DMS153 (cell line): ENCODE results near the gene HYLS1.

Source experiments
- DNase-seq: peaks from one replicate; lab custom pipeline; 2025; lab: John Stamatoyannopoulos, UW

The HYLS1 gene

GRCh38 chr11:125934473-125934872 is 47.0 kb downstream of the HYLS1 start:
- no peak for DNase-seq

DNA sequence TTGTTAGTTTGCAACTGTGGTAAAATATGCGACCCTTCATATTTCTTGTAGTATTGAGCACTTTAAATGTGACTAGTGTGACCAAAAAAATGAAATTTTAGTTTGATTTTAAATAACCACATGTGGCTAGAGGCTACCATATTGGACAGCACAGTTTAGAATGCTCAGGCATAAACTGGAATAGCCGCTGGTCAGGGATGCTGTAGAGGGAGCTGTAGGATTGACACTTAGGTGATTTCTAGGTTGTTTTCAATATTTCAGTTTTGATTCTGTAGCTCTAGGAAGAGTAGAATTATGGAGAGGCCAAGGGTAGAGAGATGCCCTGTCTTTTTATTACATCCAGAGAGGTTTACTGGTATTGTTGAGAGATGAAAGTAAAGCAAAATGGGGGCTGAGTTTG is 47.6 kb downstream of the HYLS1 start:
- DNase-seq, result no peak

GRCh38 chr11:125935618-125936199 is 48.2 kb downstream of the HYLS1 start:
- DNase-seq, result no peak

DNA sequence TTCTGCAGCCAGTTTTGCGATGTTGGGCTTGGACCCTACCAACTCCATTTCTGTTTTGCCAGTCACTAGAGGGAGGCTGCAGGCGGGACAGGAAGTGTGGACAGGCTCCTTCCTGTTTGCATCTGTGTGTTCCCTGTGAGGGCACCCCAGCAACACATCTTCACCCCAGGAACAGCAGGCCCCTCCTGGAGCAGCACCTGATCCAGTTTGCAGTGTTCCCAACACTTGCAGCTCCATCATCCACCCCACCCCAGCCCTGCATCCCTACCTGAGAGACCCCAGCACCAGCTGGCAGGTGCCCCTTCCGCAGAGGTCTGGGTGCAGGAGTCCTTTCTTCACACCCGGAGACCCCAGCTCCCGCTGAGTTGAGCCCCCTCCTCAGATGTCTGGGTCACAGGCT is 51.0 kb downstream of the HYLS1 start:
- no peak for DNase-seq

DNA sequence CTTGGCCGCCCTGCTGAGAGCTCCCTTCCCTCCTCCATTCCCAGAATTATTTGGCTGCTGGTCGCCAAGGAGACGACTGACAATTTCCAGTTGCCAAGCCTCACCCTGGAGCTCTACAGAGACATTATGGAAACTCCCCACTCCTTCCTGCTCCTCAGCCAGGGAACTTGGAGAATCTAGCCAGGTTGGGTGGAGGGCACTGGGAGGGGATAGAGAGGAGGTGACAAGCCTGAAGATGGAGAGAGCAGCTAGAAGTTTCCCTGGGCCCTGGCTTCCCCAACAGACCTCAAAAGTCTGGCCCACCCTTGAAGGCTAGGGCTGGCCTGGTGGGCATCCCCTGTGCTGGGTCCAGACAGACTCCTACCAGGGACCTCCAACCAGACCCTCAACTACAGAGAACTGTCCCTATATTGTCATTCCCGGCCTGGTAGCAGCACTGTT is 51.6 kb downstream of the HYLS1 start:
- no peak for DNase-seq

DNA sequence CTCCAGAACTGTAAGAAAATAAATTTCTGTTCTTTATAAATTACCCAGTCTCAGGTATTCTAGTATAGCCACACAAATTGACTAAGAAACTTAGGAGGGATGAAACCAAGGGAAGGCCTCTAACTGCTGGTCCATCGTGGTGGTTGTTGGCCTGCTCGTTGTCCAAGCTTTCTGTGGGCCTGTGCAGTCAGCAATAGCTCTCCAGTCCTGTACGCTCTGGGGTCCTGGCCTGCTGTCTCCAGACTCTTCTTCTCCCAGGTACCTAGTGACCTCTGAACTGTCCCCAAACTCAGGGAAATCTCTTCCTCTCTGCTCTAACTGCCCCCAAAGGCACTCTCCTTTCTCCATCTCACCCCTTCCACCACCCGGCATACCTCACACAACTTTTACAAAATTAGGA is 52.7 kb downstream of the HYLS1 start:
- no peak for DNase-seq

- DNase-seq, result no peak
These were observed 53.8 kb downstream of the HYLS1 start for GRCh38 chr11:125941267-125941618.

DNA sequence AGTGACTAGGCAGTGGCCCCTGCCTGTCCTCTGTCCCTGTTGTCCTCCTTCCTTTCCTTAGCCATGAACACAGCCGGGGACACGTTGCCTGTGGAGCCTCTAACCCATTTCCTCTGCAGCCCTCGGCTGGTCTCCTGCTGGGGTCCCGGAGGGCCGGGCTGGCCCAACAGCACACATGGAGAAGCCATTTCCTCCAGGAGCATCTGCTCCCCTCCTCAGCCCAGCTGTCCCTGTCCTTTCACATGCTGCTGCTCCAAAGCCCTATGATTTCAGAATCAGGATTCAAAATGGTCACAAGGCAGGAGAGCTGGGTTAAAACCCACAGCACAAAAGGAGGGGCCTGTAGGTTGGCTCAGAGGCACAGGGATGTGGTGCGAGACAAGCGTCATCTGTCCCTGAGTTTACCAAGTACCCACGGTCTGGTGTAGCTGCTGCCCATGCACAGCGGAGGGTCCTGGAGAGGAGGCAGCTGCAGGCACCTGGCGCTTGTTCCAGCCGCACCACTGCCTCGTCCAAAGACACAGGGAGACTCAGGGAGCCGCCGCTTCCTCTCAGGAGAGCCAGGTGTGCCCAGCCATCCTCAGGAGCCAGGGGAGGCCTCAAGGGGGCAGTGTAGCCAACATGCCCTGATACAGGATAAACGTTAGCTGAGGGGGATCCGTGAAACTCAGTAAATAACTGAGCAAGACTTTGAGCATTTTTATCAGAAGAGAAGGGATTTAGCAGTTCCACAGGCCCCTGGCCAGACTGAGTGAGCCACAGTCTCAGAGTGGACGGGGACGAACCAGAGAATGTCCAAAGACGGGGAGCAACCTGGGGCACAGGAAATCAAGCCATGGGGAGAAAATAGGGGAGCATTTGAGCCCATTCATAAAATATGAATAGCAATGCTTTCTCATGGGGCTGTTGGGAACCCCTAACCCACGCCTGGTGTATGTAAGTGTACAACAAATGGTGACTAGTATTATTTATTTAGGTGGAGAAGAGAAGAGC is 54.4 kb downstream of the HYLS1 start:
- DNase-seq, result peak; percentile 83

DNA sequence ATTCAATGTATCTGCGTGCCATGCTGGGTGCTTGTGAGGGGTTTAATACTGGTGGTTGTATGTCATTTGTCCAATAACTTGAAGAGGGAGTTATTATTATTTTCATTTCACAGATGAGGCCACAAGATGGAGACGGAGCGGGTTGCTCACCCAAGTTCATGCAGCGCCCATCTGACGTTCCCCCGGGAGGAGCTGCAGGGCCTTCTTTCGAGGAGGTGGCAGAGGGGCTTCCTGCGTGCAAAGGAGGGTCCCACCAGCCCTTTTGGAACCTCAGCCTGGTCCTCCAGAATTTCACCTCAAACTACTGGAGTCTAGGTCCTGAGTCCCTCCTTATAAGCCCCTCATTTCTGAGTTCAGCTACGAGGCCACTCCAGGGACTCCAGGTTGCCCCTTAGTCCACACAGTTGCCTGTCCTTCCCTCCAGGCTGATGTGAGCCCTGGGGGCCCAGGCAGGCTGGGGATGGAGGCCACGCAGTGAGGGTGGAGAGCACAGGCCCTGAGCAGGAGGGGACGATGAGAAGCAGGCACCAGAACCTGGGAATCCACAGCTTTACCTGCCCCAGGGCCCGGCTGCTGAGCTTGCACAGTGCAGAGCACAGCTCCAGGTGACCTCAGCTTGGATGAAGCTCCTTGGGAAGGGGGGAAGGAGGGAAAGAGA is 55.4 kb downstream of the HYLS1 start:
- no peak for DNase-seq

GRCh38 chr11:125943661-125944349 is 56.3 kb downstream of the HYLS1 start:
- no peak for DNase-seq

DNA sequence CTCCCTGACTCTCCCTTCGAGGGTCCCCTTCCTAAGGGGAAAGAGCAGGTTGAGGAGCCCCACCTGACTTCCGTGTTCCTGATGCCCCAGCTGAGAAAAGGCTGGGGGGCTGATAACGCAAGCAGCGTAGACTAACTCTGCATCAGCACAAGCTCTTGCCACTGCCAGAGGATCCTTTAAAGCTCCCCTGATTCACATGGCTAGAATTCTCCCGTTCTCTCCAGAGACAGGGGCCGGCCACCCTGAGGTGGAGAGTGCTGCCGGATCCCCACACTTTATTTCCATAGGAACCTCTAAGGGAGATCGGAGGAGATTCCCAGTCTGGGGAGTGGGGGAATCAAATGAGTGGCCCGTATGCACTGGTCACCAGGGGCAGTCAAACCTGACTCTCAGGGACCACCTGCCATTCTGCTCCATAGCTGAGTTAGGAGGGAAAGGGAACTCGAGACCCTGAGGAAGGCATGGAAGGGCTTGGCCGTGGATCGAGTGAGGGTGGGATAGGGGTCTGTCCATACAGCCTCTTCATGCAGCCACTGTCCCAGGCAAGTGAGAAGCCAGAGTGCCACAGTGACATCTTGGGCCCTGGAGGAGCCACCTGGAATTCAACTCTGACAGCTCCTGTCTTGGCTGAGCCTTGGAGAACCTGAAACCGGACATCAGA is 57.0 kb downstream of the HYLS1 start:
- no peak for DNase-seq

- no peak for DNase-seq
These were observed 57.7 kb downstream of the HYLS1 start for GRCh38 chr11:125945011-125945796.

DNA sequence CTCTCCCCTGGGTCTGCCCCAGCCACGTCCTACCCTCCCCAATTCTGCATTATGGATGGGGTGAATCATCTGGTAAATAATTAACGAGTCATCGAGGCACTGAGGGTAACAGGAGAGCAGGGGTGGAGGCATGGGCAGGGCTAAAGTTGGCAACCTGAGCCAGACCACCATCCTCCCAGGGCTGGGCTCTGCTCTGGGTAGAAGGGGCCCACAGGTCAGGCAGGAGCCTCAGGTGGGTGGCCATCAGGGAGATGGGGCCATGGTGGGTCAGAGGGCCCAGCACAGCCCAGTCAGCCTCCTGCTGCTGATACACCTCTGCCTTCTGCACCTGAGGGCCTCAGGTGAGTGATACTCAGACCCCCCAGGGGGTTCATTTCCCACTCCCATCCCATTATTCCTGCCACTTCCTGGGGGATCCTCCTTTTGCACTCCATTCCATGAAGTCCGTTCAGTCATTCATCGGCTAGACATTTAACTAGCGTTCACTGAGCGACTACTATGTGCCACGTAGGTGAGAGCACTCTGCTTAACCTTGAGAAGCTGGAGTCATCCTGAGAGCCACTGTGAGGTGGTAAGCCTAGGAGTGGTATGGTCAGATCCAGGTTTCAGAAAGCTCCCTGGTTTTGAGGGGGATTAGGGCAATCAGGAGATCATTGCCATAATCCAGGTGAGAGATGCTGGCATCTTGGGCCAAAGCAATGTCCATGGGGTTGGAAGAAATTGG is 58.5 kb downstream of the HYLS1 start, which contains the start of gene VSIG10L2:
Gene VSIG10L2 (plus strand): TSS at position 248 of the 724 bp plus-strand sequence. CDS start 12 bp downstream, at position 260.
- DNase-seq, result no peak

DNA sequence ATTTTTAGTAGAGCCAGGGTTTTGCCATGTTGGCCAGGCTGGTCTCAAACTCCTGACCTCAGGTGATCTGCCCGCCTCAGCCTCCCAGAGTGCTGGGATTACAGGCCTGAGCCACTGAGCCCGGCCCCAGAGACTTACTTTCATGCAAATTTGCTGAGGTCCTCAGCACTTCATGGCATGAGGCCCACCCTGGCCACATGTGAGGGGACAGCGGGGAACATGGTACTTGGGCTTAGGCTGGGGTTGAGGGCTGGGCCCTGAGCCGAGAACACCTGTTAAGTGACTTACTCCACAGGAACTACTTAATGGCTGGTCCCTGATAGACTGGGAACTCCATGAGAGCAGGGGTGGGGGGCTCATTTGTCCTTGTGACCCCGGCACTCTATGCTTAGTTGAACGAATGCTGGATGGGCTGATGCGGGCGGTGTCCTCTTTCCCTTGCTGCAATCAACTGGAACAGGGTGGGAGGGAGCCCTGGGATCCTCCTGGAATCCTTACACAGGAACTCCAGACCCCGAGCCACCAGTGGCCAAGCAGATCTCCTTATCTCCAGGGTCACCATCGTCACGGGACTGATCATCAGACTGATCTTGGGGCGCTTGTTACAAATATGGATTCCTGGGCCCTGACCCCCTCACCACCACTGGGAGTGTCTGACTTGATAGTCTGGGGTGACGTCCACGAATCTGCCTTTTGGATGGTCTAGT is 59.4 kb downstream of the HYLS1 start:
- DNase-seq, result no peak

DNA sequence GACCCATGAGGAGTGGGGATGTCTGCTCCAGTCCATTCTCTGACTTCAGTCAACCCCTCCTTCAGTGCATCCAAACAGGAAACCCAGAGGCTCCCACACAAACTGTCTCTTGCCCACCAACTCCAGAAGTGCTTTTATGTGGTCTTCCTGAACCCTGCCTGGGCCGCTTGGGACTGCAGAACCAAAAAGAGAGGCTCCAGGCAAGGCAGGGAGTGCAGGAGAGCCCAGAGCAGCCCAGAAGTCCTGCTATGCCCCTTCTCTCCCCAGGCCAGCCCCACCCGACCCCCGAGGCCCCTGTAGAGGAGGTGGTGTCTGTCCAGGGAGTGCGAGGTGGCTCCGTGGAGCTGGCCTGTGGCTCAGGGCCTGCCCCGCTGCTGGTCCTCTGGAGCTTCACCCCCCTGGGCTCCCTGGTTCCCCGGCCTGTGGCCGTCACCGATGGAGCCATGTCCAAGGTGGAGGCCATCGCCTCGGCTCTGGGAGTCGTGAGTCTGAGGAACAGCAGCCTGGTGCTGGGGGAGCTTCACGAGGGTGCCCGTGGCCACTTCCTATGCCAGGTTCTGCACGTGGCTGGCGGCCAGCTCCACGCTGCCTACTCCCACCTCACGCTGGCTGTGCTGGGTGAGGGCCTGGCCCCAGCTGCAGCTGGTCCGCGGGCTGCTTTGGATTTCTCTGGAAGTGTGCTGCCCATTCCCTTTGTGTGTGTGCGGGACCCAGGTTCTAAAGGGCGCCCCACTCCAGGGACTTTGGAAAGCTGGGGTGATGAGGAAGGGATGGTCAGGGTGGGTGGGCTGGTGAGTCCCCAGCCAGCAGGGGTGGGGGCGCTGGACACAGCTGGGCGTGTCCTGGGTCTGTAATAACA is 60.2 kb downstream of the HYLS1 start:
- no peak for DNase-seq

- no peak for DNase-seq
These were observed 61.0 kb downstream of the HYLS1 start for GRCh38 chr11:125948278-125949051.

GRCh38 chr11:125949271-125950177 is 62.1 kb downstream of the HYLS1 start:
- DNase-seq, result no peak
